PC-9 (cell line): ENCODE results near the gene MATCAP1.

Source experiments
- EZH2 ChIP-seq: fragments of 200-600 bp; sonication (generic); IDR thresholded peaks from 2 replicates; pipeline ENCODE4 v1.8.0; 2017; ENCODE audit warnings: antibody characterized with exemption, low read depth
- TF ChIP-seq, protein P1 (sequence below): fragments of 200-600 bp; sonication (generic); conservative IDR thresholded peaks from 2 replicates; pipeline ENCODE4 v1.6.1; 2017; ENCODE audit warnings: mixed run types, antibody characterized with exemption, mild to moderate bottlenecking, moderate library complexity

- TF ChIP-seq, protein P1, sequence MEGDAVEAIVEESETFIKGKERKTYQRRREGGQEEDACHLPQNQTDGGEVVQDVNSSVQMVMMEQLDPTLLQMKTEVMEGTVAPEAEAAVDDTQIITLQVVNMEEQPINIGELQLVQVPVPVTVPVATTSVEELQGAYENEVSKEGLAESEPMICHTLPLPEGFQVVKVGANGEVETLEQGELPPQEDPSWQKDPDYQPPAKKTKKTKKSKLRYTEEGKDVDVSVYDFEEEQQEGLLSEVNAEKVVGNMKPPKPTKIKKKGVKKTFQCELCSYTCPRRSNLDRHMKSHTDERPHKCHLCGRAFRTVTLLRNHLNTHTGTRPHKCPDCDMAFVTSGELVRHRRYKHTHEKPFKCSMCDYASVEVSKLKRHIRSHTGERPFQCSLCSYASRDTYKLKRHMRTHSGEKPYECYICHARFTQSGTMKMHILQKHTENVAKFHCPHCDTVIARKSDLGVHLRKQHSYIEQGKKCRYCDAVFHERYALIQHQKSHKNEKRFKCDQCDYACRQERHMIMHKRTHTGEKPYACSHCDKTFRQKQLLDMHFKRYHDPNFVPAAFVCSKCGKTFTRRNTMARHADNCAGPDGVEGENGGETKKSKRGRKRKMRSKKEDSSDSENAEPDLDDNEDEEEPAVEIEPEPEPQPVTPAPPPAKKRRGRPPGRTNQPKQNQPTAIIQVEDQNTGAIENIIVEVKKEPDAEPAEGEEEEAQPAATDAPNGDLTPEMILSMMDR: no peak
- no peak for TF ChIP-seq EZH2
Measured at GRCh38 chr16:67195676-67196075, 11.9 kb upstream of the MATCAP1 start.
